Heart right ventricle (tissue), 16 donors: ENCODE measurements around the gene CNNM2. TPM values are rescaled to one million over a fixed set of nuclear protein-coding genes. Genes with fewer than 3 reads are reported as not detected.
"Not testable (repeated sequence)": the region's sequence is repeated elsewhere in the genome, so short reads cannot be mapped to it uniquely, and the experiment has no call there.

ENCODE experiments used
- ATAC-seq, 8 donors: fragments of 200-7000 bp; cut with Tn5 transposase; one replicate each; pipeline ENCODE4 v1.9.1; 2020; ENCODE audit warnings: mild to moderate bottlenecking in 8 of 8, moderate library complexity in 8 of 8, moderate number of reproducible peaks in 1 of 8
- DNase-seq, 2 donors: peaks; one replicate each; pipeline ENCODE4 v3.0.0-alpha.2; 2020
- H3K27ac ChIP-seq, 10 donors: fragments of 200-600 bp; sonication (generic) in 2 of 10; one replicate each; pipeline versions ENCODE4 v1.5.0 to v1.8.0; 2020 to 2022; ENCODE audit warnings: mild to moderate bottlenecking in 3 of 10
- H3K27me3 ChIP-seq, 7 donors: fragments of 200-600 bp; one replicate each; pipeline ENCODE4 v1.8.0; 2021 to 2022; ENCODE audit warnings: mild to moderate bottlenecking in 2 of 7
- H3K36me3 ChIP-seq, 9 donors: fragments of 200-600 bp; sonication (generic) in 1 of 9; one replicate each; pipeline versions ENCODE4 v1.5.0 to v1.8.0; 2020 to 2022; ENCODE audit warnings: mild to moderate bottlenecking in 2 of 9
- H3K4me1 ChIP-seq, 9 donors: fragments of 200-600 bp; sonication (generic) in 1 of 9; one replicate each; pipeline versions ENCODE4 v1.5.0 to v1.8.0; 2020 to 2022; ENCODE audit warnings: mild to moderate bottlenecking in 4 of 9
- H3K4me3 ChIP-seq, 10 donors: fragments of 200-600 bp; sonication (generic) in 2 of 10; one replicate each; pipeline versions ENCODE4 v1.5.0 to v1.8.0; 2020 to 2022; ENCODE audit warnings: mild to moderate bottlenecking in 7 of 10, moderate library complexity in 2 of 10
- H3K9me3 ChIP-seq, 11 donors: fragments of 200-600 bp in 10 of 11; sonication (generic) in 2 of 11; one replicate each; pipeline versions ENCODE4 v1.5.0 to v1.8.0; 2013 to 2022; ENCODE audit warnings: mild to moderate bottlenecking in 2 of 11, control low read depth in 1 of 11, moderate library complexity in 1 of 11
- CTCF ChIP-seq, 9 donors: fragments of 200-600 bp; sonication (generic) in 2 of 9; IDR thresholded peaks; one replicate each; pipeline versions ENCODE4 v1.5.0 to v1.8.0; 2021 to 2022; ENCODE audit warnings: antibody characterized with exemption in 9 of 9, mild to moderate bottlenecking in 5 of 9, moderate library complexity in 1 of 9
- WGBS, 2 donors: extraction: QIAGEN DNeasy Blood & Tissue Kit; methylation state at CpG; one replicate each; pipeline ENCODE4 v1.1.7; 2013; ENCODE audit warnings: inconsistent platforms in 1 of 2; 5-methylcytosine and 5-hydroxymethylcytosine counted together
- intact Hi-C, 10 donors: fragments of 100-400 bp; cut with DNase I; formaldehyde crosslinking; loops; one replicate each; pipeline versions ENCODE4 v1.11.1 to v1.14.2; 2022
- polyA plus RNA-seq, 2 donors: library from polyadenylated mRNA; stranded (reverse); fragments of 200-250 nt; gene quantifications; one replicate each; pipeline ENCODE4 v1.2.3, GENCODE V29; 2013
- total RNA-seq, 10 donors: library from RNA; stranded (reverse); fragmentation: NEBNext Ultra II Directional in 3 of 10; extraction: Animal tissue kit (Norgen Biotek cat#: 25700) in 3 of 10; gene quantifications; one replicate each; pipeline versions ENCODE4 v1.2.1 to v1.2.4, GENCODE V29; 2021 to 2023
- donor health status: Arrhythmogenic right ventricular cardiomyopathy.
- donor health status: ischemic (EF 13 %, LVEDD 7.1; RV severe dilation, severe dysfunction).
- donor health status: healthy with polysubstance abuse.
- donor health status: DM: no; HTN: yes; CAD: no.
- donor health status: DM: no; HTN: no; CAD: no.
- donor health status: ischemic (EF 25% LVEDD 6.9; RV normal size, moderate dysfunction).
- donor health status: ischemic (EF 25% LVEDD 5.7; RV mildly dilated, moderate dysfunction).
- donor health status: healthy.
- donor health status: DM: yes; HTN: yes; CAD: no.
- donor health status: Ischemic cardiomyopathy.
- donor health status: ischemic (EF 35%, LVEDD 5.7; RV mildly dilated, moderate dysfunction).
- donor health status: nonischemic (EF 11% LVEDD 7.7; RV severe dilation, severe dysfunction).
- donor health status: DM: yes; HTN: yes; CAD: no.
- donor health status: PGD.
- donor health status: ischemic (EF 29% LVEDD 5.4; RV normal size, mild dysfunction).
- donor health status: nonischemic (EF 23%, LVEDD 6.1; RV moderate dilation, normal function).

Gene CNNM2
- total and polyA plus RNA-seq, 12 donors: 1.3 to 5.3 (median 3.9) TPM

- Histone ChIP-seq H3K4me1 (peaks cover 0 to 10% (median 2%) of the 10 kb centered on the region in 9 donors), H3K4me3 (no peak overlapping the region), H3K27ac (no peak overlapping the region), H3K9me3 (no peaks in the 10 kb centered on the region), H3K36me3 (peaks cover 0 to 65% (median 18%) of the 10 kb centered on the region in 9 donors), H3K27me3 (no peaks in the 10 kb centered on the region)
- DNase-seq (no peak), ATAC-seq (no peak)
- TF ChIP-seq CTCF (IDR thresholded peaks at IDR 0.05): no peak
- WGBS, 2 donors: 67 to 80% methylated on average over 1 of the region's 1 CpG
- intact Hi-C loops: no loop called here
These were observed 212.8 kb downstream of the CNNM2 start for GRCh38 chr10:103130910-103131309.

DNA sequence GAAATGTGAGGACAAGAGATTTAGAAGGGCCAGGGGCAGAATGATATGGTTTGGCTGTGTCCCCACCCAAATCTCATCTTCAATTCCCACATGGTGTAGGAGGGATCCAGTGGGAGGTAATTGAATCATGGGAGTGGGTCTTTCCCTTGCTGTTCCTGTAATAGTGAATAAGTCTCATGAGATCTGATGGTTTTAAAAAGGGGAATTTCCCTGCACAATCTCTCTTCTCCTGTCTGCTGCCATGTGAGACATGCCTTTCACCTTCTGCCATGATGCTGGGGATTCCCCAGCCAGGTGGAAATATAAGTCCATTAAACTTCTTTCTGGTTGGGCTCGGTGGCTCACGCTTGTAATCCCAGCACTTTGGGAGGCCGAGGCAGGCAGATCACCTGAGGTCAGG lies 217.1 kb downstream of the CNNM2 start:
- H3K4me1 ChIP-seq, H3K27me3 ChIP-seq, H3K4me3 ChIP-seq, H3K9me3 ChIP-seq, H3K27ac ChIP-seq, ATAC-seq, intact Hi-C loops, DNase-seq: not testable (repeated sequence)
- WGBS, 2 donors: 90 to 92% methylated on average over 3 of the region's 3 CpGs
- H3K36me3 ChIP-seq: peaks cover 0 to 91% (median 24%) of the 10 kb centered on the region in 9 donors

- Histone ChIP-seq H3K9me3 (no peaks in the 10 kb centered on the region), H3K27ac (no peak overlapping the region), H3K36me3 (peaks cover 0 to 83% (median 18%) of the 10 kb centered on the region in 9 donors), H3K4me3 (no peak overlapping the region), H3K4me1 (peaks cover 0 to 19% (median 11%) of the 10 kb centered on the region in 9 donors), H3K27me3 (no peaks in the 10 kb centered on the region)
- ATAC-seq: no peak
- intact Hi-C loops: no loop called here
- TF ChIP-seq CTCF (IDR thresholded peaks at IDR 0.05): no peak
- no peak for DNase-seq
- 95% methylated on average over 3 of the region's 3 CpGs for WGBS, 2 donors
These were observed 221.7 kb downstream of the CNNM2 start for GRCh38 chr10:103139803-103140202.

Other genes starting within 250 kb of the CNNM2 start
- gene ARL3, start 203.9 kb upstream of the CNNM2 start, total RNA-seq: 10 to 100 TPM; 10.9 to 17.8 (median 13.6) TPM
- 10 to 100 TPM in 1 of 2 donors, 1 to 10 TPM in 1; 5.0 to 15.8 TPM for gene ARL3, start 203.9 kb upstream of the CNNM2 start, polyA plus RNA-seq
- 1 to 10 TPM in 9 of 10 donors, under 1 TPM in 1; 0.89 to 4.5 (median 2.3) TPM for gene SFXN2, start 203.7 kb upstream of the CNNM2 start, total RNA-seq
- gene SFXN2, start 203.7 kb upstream of the CNNM2 start, polyA plus RNA-seq: 1 to 10 TPM; 2.5 to 4.3 TPM
- 10 to 100 TPM; 17.3 to 33.3 (median 21.0) TPM for gene WBP1L, start 174.3 kb upstream of the CNNM2 start, total RNA-seq
- 10 to 100 TPM; 14.3 to 17.5 TPM for gene WBP1L, start 174.3 kb upstream of the CNNM2 start, polyA plus RNA-seq
- under 1 TPM in 1 of 10 donors, not detected in 9; 0.16 TPM for gene CYP17A1, start 80.9 kb upstream of the CNNM2 start, total RNA-seq
- gene CYP17A1, start 80.9 kb upstream of the CNNM2 start, polyA plus RNA-seq: under 1 TPM; 0.14 to 0.15 TPM
- gene BORCS7, start 64.0 kb upstream of the CNNM2 start, total RNA-seq: 10 to 100 TPM; 14.5 to 24.2 (median 17.6) TPM
- 10 to 100 TPM; 18.0 to 19.7 TPM for gene BORCS7, start 64.0 kb upstream of the CNNM2 start, polyA plus RNA-seq
- 10 to 100 TPM; 10.0 to 29.3 (median 15.4) TPM for gene AS3MT, start 48.8 kb upstream of the CNNM2 start, total RNA-seq
- 10 to 100 TPM in 1 of 2 donors, 1 to 10 TPM in 1; 6.6 to 59.4 TPM for gene AS3MT, start 48.8 kb upstream of the CNNM2 start, polyA plus RNA-seq